GM18520 (cell line): ENCODE data around the gene MCM7.

Experiments
- ATAC-seq: cut with Tn5 transposase; IDR thresholded peaks from one replicate; pipeline ENCODE4 v1.9.1; 2021; ENCODE audit not compliant: unreplicated experiment

MCM7 gene

DNA sequence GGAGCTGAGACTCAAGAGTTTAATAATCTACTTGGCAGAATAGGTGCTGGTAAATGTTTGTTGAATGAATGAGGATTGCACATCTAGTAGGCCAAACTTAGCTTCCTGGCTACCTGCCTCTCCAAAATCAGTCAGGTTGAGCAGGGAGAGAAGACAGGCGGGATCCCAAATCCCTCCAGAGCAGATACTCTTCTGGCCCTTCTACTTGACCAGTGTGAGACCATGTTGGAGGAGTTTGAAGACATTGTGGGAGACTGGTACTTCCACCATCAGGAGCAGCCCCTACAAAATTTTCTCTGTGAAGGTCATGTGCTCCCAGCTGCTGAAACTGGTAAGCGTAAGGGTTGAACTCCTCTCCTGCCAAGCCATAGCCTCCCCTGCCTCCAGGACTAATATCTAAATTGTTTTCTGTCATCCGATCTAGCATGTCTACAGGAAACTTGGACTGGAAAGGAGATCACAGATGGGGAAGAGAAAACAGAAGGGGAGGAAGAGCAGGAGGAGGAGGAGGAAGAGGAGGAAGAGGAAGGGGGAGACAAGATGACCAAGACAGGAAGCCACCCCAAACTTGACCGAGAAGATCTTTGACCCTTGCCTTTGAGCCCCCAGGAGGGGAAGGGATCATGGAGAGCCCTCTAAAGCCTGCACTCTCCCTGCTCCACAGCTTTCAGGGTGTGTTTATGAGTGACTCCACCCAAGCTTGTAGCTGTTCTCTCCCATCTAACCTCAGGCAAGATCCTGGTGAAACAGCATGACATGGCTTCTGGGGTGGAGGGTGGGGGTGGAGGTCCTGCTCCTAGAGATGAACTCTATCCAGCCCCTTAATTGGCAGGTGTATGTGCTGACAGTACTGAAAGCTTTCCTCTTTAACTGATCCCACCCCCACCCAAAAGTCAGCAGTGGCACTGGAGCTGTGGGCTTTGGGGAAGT lies 23.4 kb upstream of the MCM7 start:
- ATAC-seq = no peak

DNA sequence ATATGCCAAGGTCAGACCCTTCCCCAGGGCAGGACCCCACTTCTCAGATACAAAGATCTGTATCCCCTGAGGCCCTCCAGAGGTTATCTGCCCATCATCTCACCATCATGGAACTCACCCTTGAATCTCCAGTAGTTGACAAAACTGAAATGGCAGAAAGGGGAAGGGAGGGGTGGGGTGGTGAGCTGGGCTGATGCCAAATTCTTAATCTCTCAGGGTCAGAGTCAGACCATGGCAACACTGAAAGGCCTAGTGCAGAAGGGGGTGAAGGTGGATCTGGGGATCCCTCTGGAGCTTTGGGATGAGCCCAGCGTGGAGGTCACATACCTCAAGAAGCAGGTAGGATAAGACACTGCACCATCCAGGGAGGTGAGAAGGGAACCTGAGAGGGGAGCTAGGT lies 21.4 kb upstream of the MCM7 start:
- ATAC-seq = no peak

- no peak for ATAC-seq
Observed at GRCh38 chr7:100122067-100122466, 20.9 kb upstream of the MCM7 start.

DNA sequence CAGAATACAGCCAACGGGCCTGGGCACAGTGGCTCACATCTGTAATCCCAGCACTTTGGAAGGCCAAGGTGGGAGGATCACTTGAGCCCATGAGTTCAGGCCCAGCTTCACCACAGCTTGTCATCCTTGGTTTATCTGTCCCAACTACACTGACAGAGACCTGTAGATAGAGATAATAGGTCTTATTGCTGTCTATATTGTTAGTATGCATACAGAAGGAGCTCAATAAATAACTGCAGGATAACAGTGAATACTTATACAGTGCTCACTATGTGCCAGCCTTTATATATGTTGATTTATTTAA lies 19.5 kb upstream of the MCM7 start:
- no peak for ATAC-seq

- ATAC-seq = peak; percentile 8
Observed at GRCh38 chr7:100119970-100120732, 19.0 kb upstream of the MCM7 start.

DNA sequence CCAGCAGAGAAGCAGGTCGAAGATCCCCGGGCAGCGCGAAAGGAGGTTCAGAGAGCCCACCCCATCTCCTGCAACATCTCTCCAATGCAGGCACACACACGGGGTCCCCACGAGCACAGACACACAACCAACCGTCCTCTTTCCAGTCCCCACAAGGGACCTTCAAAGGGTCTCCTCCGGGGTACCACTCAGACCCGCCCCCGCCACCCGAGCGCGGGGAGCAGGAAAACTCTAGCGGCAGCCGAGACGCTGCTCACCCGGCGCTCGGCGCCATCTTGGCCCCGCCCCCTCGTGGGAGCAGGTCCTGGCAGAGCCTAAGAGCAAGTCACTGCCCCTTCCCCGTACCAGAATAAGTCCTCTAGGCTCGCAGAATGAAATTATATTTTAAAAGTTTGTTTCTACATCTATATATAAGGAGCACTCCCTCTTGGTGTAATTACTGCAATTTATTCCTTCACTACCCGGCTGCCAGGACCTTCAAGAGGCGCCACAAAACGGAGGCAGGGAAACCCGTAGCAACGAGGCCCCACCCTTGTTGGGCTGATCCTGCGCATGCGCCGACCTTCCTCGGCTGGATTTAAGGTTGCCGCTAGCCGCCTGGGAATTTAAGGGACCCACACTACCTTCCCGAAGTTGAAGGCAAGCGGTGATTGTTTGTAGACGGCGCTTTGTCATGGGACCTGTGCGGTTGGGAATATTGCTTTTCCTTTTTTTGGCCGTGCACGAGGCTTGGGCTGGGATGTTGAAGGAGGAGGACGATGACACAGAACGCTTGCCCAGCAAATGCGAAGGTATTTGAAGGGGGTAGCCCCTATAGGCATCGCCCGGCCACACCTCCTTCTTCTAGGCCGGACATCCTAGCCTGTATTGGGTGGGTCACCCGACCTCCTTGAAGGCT lies 18.1 kb upstream of the MCM7 start, which contains the start of the genes CNPY4 and TAF6:
TSS of gene CNPY4 (plus strand) at position 563 of the 898 bp plus-strand sequence. CDS start at position 674, 111 bp downstream.
TSS of gene TAF6 (minus strand) at position 287 of the 898 bp plus-strand sequence. CDS start 5,149 bp downstream, outside the sequence.
- peak; percentile 72 for ATAC-seq

DNA sequence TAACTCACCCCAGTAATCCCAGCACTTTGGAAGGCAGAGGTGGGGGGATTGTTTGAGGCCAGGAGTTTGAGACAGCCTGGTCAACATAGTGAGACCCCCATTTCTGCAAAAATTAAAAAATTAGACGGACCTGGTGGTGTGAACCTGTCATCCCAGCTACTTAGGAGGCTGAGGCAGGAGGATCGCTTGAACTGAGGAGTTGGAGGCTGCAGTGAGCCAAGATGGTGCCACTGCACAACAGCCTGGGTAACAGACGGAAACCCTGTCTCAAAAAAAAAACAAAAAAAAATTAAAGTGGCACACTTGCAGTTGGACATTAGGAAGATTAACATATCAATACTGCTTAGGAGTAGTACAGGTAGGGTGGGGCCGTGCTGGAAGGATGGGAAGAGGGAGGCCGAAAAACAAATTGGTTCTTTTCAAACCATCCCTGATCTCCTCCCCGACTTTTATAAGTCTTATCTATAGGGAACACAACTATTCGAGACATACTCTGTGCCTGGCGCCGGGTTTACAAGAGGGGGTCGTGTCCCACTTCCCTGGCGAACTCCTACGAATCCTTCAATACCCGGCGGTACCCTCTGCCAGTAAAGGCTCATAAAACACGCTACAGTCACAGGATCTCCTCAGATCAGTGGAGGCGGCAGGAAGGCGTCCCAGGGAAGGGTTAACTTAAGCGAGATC lies 17.3 kb upstream of the MCM7 start:
- no peak for ATAC-seq

- no peak for ATAC-seq
Observed at GRCh38 chr7:100115026-100115425, 13.8 kb upstream of the MCM7 start.

DNA sequence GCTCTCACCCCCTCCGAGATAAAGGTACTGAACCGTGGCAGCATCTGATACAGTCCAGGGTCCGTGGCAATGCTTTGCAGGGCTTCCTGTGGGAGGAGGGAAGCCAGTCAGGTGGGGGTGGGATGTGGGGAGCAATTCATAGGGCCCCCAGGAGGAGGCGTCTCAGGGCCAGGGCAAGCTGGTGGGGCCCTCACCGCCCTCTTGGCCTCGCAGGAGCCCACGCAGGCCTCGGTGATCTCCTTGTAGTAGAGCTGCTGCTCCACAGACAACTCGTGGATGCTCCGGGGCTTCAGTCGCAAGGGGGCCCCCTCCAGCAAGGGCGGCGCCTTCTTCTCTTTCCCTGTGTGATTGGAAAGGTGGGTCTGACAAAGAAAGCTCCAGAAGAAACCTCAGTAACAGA lies 10.7 kb upstream of the MCM7 start:
- ATAC-seq = no peak

DNA sequence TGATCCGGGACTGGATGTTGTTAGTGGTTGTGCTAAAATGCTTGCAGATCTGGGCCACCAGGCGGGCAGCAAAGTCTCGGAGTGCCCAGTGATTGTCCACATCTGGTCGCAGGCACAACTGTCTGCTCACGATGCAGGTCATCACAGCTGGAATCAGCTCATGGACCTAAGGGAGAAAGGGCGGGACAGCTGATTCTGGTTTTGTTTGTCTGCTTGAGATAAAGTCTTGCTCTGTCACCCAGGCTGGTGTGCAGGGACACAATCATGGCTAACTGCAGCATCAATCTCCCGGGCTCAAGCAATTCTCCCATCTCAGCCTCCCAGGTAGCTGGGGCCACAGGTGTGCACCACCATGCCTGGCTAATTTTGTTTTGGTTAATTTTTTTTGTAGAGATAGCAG lies 10.0 kb upstream of the MCM7 start:
- ATAC-seq = no peak

GRCh38 chr7:100109521-100110163 lies 8.4 kb upstream of the MCM7 start:
- no peak for ATAC-seq

GRCh38 chr7:100107890-100108289 lies 6.7 kb upstream of the MCM7 start:
- no peak for ATAC-seq

DNA sequence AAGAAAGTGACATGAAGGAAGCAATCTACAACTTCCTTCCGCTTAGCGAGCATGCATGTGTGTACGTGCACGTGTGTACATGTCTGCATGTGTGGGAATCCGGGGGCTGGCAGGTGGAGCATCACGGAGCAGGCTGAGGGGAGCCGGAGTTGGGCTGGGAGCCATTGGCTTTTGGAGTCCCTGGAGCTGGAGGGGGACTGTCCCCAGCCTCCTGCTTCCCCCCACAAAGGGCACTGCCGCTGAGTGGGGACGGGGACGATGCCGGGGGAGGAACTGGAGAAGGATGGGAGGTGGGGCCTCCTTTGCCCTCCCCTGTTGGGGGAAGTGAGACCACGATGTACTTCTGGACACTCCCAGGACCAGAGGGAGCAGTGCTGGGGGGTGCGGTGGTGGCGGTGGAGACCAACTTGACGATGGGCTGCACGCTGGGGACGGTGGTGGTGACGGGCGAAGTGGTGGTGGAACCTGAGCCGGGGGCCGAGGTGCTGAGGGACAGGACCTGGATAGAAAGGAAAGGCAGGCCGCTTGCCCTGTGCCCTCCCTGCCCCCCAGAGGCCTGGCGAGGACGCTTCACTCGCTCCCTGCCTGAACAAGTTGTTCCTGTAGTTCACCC lies 6.0 kb upstream of the MCM7 start:
- no peak for ATAC-seq

DNA sequence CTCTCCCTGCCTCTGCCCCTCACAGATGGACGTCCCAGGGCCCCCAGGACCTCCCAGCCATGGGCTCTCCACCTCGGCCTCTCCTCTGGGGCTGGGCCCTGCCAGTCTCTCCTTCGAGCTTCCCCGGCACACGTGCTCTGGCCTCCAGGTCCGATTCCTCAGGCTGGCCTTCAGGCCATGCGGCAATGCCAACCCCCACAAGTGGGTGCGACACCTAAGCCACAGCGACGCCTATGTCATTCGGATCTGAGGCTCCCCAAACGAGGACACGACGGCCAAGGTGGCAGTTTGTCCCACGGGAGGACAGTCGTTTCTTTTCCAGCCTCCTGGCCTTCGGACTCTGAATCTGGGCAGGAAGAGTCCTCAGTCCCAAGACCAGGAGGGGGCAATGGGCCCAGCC lies 5.4 kb upstream of the MCM7 start:
- ATAC-seq = no peak

DNA sequence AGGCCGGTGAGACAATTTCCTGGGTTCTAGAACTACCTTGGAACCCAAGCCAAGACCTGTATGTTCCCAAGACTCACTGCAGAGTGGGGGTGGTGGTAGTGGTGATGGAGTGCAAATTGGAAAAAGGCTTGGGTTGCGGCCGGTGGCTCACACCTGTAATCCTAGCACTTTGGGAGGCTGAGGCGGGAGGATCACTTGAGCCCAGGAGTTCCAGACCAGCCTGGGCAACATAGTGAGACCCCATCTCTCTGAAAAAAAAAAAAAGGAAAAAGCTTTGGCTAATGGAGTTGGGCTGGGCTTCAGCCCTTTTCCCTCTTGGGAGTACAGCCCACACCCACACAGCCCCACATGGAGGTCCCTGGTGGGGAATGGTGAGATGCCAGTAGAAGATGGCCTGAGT lies 4.3 kb upstream of the MCM7 start:
- no peak for ATAC-seq

- no peak for ATAC-seq
Observed at GRCh38 chr7:100102950-100103840, 2.0 kb upstream of the MCM7 start.

DNA sequence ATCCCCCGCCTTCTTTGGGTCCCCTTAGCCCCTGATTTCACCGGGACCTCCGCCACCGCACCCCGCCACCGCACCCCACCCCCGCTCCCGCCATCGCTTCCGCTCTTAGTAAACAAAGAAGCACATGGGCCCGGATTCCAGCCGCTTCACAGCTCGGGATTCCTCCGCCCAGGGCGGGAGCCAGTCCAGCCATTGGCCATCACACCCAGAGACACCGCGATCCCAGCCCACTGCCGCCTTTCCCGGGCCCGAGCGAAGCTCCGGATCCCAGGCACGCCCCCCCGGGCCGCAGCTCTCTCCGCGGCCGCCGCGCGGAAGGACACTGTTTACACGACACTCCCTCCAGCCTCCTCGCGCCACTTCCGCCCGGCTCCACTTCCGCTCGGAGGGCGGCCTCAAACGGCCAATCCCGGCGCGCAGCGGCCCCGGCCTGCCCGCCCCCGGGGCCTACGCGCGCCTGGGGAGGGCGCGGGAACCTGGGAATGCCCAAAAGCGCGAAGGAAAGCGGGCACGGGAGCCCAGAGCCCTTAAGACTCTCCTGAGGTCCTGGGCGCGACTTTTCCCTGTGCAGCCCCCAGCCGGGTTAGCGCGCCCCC lies 679 bp downstream of the MCM7 start:
- peak; percentile 65 for ATAC-seq

DNA sequence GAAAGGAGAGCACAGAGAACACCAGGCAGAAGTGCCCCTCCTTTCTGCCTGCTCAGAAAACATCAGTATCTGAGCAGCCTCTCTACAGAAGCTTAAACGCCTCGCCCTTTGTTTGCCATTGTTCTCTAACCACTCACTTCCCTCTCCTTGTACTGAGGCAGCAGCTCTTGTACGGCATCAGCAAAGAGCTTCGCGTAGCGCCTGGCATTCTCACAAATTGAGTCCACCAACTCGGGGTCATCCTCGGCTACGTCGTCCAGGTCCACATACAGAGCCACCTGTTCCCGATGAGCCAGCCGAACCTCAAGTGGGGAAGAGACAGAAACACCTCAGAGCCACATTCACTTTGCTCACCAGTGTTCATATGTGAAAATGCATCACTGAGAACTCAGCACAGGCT lies 1.7 kb downstream of the MCM7 start:
- ATAC-seq = no peak
